Measurements from ENCODE around the gene PCDHA1. TPM values are rescaled to one million over a fixed set of nuclear protein-coding genes. Genes with fewer than 3 reads are reported as not detected.
"Not testable (repeated sequence)": the region's sequence is repeated elsewhere in the genome, so short reads cannot be mapped to it uniquely, and the experiment has no call there.

PCDHA1 gene
- total RNA-seq, 2 donors from 2014 or later: not detected

- 9 to 13% methylated on average over 14 to 29 of the region's 29 CpGs for WGBS, 2 donors
- DNase-seq (peak in 2 of 4 donors; percentile 37 to 43), ATAC-seq (no peak)
- Histone ChIP-seq H3K36me3 (replicated peaks in 1 of 2; ENCODE audit: insufficient read depth in 1 of 2, low read depth in 2 of 2) (no peaks in the 10 kb centered on the region), H3K4me1 (no peaks in the 10 kb centered on the region), H3K4me3 (peak within 1 kb of the TSS in 1 of 2 donors; percentile 20), H3K27me3 (no peaks in the 10 kb centered on the region), H3K9me3 (peaks cover 0 to 44% (median 5%) of the 10 kb centered on the region in 3 donors), H3K27ac (peak within 1 kb of the TSS in 1 of 4 donors; percentile 18)
- TF ChIP-seq POLR2A (IDR thresholded peaks at IDR 0.05): no peak
- peak in 5 of 7 experiments; percentile 24 to 53 (median 29) for TF ChIP-seq CTCF (IDR thresholded peaks at IDR 0.05)
- intact Hi-C loops (cut with DNase I): no loop called here
Measured at GRCh38 chr5:140800816-140801493, 15.0 kb downstream of the PCDHA1 start, which contains the start of gene PCDHA3. TSS of gene PCDHA3 (plus strand) at chr5:140801057.

DNA sequence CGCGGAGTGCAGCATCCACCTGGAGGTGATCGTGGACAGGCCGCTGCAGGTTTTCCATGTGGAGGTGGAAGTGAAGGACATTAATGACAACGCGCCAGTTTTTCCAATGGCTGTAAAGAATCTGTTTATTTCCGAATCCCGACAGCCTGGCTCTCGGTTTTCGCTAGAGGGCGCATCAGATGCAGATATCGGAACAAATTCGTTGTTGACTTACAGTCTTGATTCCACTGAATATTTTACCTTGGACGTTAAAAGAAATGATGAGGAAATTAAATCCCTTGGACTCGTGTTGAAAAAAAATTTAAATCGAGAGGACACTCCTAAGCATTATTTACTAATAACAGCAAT is 15.5 kb downstream of the PCDHA1 start:
- peak in 5 of 7 experiments; percentile 8 to 35 (median 20) for TF ChIP-seq CTCF (IDR thresholded peaks at IDR 0.05)
- TF ChIP-seq POLR2A (IDR thresholded peaks at IDR 0.05): no peak
- Histone ChIP-seq H3K27ac (peak overlapping the region in 1 of 4 donors; percentile 18), H3K4me1 (no peaks in the 10 kb centered on the region), H3K9me3 (peaks cover 0 to 39% (median 4%) of the 10 kb centered on the region in 3 donors), H3K36me3 (replicated peaks in 1 of 2; ENCODE audit: insufficient read depth in 1 of 2, low read depth in 2 of 2) (no peaks in the 10 kb centered on the region), H3K4me3 (no peak overlapping the region), H3K27me3 (no peaks in the 10 kb centered on the region)
- 9 to 20% methylated on average over 14 to 16 of the region's 16 CpGs for WGBS, 2 donors
- intact Hi-C loops (cut with DNase I): no loop called here
- ATAC-seq (no peak), DNase-seq (peak in 2 of 4 donors; percentile 22 to 46)

- ATAC-seq; H3K27me3 ChIP-seq; DNase-seq; H3K4me3 ChIP-seq; H3K27ac ChIP-seq; H3K36me3 ChIP-seq (replicated peaks in 1 of 2; ENCODE audit: insufficient read depth in 1 of 2, low read depth in 2 of 2); intact Hi-C loops (cut with DNase I); H3K4me1 ChIP-seq: not testable (repeated sequence)
- H3K9me3 ChIP-seq: peaks cover 0 to 37% (median 3%) of the 10 kb centered on the region in 3 donors
- 34 to 53% methylated on average over 6 to 43 of the region's 45 CpGs for WGBS, 2 donors
Measured at GRCh38 chr5:140802381-140802780, 16.4 kb downstream of the PCDHA1 start.

DNA sequence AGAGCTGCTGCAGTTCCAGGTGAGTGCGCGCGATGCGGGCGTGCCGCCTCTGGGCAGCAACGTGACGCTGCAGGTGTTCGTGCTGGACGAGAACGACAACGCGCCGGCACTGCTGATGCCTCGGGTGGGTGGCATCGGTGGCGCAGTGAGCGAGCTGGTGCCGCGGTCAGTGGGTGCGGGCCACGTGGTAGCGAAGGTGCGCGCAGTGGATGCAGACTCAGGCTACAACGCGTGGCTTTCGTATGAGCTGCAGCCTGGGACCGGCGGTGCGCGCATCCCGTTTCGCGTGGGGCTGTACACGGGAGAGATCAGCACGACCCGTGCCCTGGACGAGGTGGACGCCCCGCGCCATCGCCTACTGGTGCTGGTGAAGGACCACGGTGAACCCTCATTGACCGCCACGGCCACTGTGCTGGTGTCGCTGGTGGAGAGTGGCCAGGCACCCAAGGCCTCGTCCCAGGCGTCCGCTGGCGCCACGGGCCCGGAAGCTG is 16.9 kb downstream of the PCDHA1 start:
- no peaks in the 10 kb centered on the region for H3K4me1 ChIP-seq
- intact Hi-C loops (cut with DNase I): no loop called here
- H3K27me3 ChIP-seq: no peaks in the 10 kb centered on the region
- no peak overlapping the region for H3K4me3 ChIP-seq
- TF ChIP-seq POLR2A (IDR thresholded peaks at IDR 0.05) (no peak), CTCF (IDR thresholded peaks at IDR 0.05) (no peak)
- DNase-seq (no peak), ATAC-seq (no peak)
- no peak overlapping the region for H3K27ac ChIP-seq
- 30 to 51% methylated on average over 12 to 53 of the region's 53 CpGs for WGBS, 2 donors
- H3K9me3 ChIP-seq: peaks cover 0 to 41% (median 3%) of the 10 kb centered on the region in 3 donors
- no peaks in the 10 kb centered on the region for H3K36me3 ChIP-seq (replicated peaks in 1 of 2; ENCODE audit: insufficient read depth in 1 of 2, low read depth in 2 of 2)

GRCh38 chr5:140806834-140807775 is 21.2 kb downstream of the PCDHA1 start, which contains the start of gene PCDHA4:
TSS of gene PCDHA4 (plus strand) at chr5:140807068.
- Histone ChIP-seq H3K27me3 (no peaks in the 10 kb centered on the region), H3K4me1 (no peaks in the 10 kb centered on the region), H3K27ac (peak within 1 kb of the TSS in 3 of 4 donors; percentile 20 to 54 (median 21)), H3K9me3 (peaks cover 0 to 36% (median 3%) of the 10 kb centered on the region in 3 donors), H3K4me3 (no peak within 1 kb of the TSS), H3K36me3 (replicated peaks in 1 of 2; ENCODE audit: insufficient read depth in 1 of 2, low read depth in 2 of 2) (no peaks in the 10 kb centered on the region)
- TF ChIP-seq POLR2A (IDR thresholded peaks at IDR 0.05) (no peak), CTCF (IDR thresholded peaks at IDR 0.05) (peak in 6 of 7 experiments; percentile 16 to 59 (median 29))
- ATAC-seq (peak; percentile 64), DNase-seq (peak; percentile 40 to 67 (median 45))
- whole genome bisulfite sequencing, 2 donors: 14 to 15% methylated on average over 29 to 45 of the region's 47 CpGs
- intact Hi-C loops (cut with DNase I): no loop called here

GRCh38 chr5:140808241-140808888 is 22.4 kb downstream of the PCDHA1 start:
- H3K27ac ChIP-seq; H3K27me3 ChIP-seq; H3K4me3 ChIP-seq; H3K4me1 ChIP-seq; DNase-seq; intact Hi-C loops (cut with DNase I); H3K36me3 ChIP-seq (replicated peaks in 1 of 2; ENCODE audit: insufficient read depth in 1 of 2, low read depth in 2 of 2); ATAC-seq: not testable (repeated sequence)
- WGBS, 2 donors: 52 to 63% methylated on average over 49 to 61 of the region's 62 CpGs
- H3K9me3 ChIP-seq: peaks cover 0 to 23% (median 0%) of the 10 kb centered on the region in 3 donors

Data from body of pancreas (tissue), 4 donors.